HEK293T (cell line): ENCODE data around the gene TBL1X.

ENCODE experiments used
- BHLHE40 ChIP-seq: fragments of 450-650 bp; IDR thresholded peaks from 2 replicates; pipeline ENCODE4 v1.6.1; 2016; ENCODE audit warnings: mild to moderate bottlenecking, moderate library complexity, borderline replicate concordance
- CTBP1 ChIP-seq: fragments of 450-650 bp; IDR thresholded peaks from 2 replicates; pipeline ENCODE4 v1.6.1; 2016; ENCODE audit warnings: borderline replicate concordance
- FOXK2 ChIP-seq: fragments of 450-650 bp; IDR thresholded peaks from 2 replicates; pipeline ENCODE4 v1.6.1; 2016; ENCODE audit warnings: mild to moderate bottlenecking
- HDGF ChIP-seq: fragments of 450-650 bp; IDR thresholded peaks from 2 replicates; pipeline ENCODE4 v1.6.1; 2017; ENCODE audit warnings: antibody characterized with exemption, borderline replicate concordance
- L3MBTL2 ChIP-seq: fragments of 450-650 bp; conservative IDR thresholded peaks from 2 replicates; pipeline ENCODE4 v1.6.1; 2016; ENCODE audit warnings: mild to moderate bottlenecking
- LEF1 ChIP-seq: fragments of 450-650 bp; IDR thresholded peaks from 2 replicates; pipeline ENCODE4 v1.6.1; 2017; ENCODE audit warnings: mild to moderate bottlenecking, borderline replicate concordance
- SP1 ChIP-seq: fragments of 450-650 bp; IDR thresholded peaks from 2 replicates; pipeline ENCODE4 v1.6.1; 2017

GRCh38 chrX:9611436-9612145 is 146.7 kb downstream of the TBL1X start:
- no peak for TF ChIP-seq BHLHE40
- TF ChIP-seq SP1: no peak
- no peak for TF ChIP-seq L3MBTL2
- no peak for TF ChIP-seq FOXK2
- no peak for TF ChIP-seq HDGF
- no peak for TF ChIP-seq LEF1
- no peak for TF ChIP-seq CTBP1
